Lung (tissue), 12 donors: ENCODE data around the gene CHMP5. TPM values are rescaled to one million over a fixed set of nuclear protein-coding genes. Genes with fewer than 3 reads are reported as not detected.

ENCODE experiments used
- ATAC-seq: fragments of 200-7000 bp; cut with Tn5 transposase; one replicate; pipeline ENCODE4 v1.9.1; 2020; ENCODE audit warnings: moderate number of reproducible peaks; ENCODE audit not compliant: insufficient read depth, low FRiP score
- DNase-seq, 3 donors: peaks; one replicate each; pipeline ENCODE4 v3.0.0-alpha.2; 2013 to 2017
- H3K27ac ChIP-seq, 2 donors: one replicate each; pipeline ENCODE4 v1.5.1; 2013; ENCODE audit warnings: mild to moderate bottlenecking in 2 of 2, moderate library complexity in 2 of 2, control low read depth in 1 of 2, inconsistent platforms in 1 of 2, low read depth in 1 of 2, low read length in 1 of 2
- H3K27me3 ChIP-seq, 3 donors: one replicate each; pipeline ENCODE4 v1.5.1; 2013; ENCODE audit warnings: low read length in 2 of 3; ENCODE audit not compliant: control insufficient read depth in 3 of 3, insufficient read depth in 3 of 3
- H3K36me3 ChIP-seq, 4 donors: one replicate each; pipeline ENCODE4 v1.5.1; 2013; ENCODE audit warnings: low read length in 4 of 4, mild to moderate bottlenecking in 1 of 4, moderate library complexity in 1 of 4; ENCODE audit not compliant: control insufficient read depth in 4 of 4, insufficient read depth in 4 of 4
- H3K4me1 ChIP-seq, 5 donors: one replicate each; pipeline ENCODE4 v1.5.1; 2013; ENCODE audit warnings: low read length in 5 of 5, mild to moderate bottlenecking in 2 of 5, moderate library complexity in 1 of 5; ENCODE audit not compliant: control insufficient read depth in 5 of 5, insufficient read depth in 5 of 5
- H3K4me3 ChIP-seq: one replicate; pipeline ENCODE4 v1.5.1; 2013; ENCODE audit warnings: mild to moderate bottlenecking, control low read depth, moderate library complexity
- H3K9ac ChIP-seq, 2 donors: one replicate each; pipeline ENCODE4 v1.5.1; 2013; ENCODE audit warnings: low read length in 2 of 2, control low read depth in 1 of 2; ENCODE audit not compliant: insufficient read depth in 1 of 2
- H3K9me3 ChIP-seq, 4 donors: one replicate each; pipeline ENCODE4 v1.5.1; 2013; ENCODE audit warnings: low read length in 3 of 4, mild to moderate bottlenecking in 1 of 4, moderate library complexity in 1 of 4; ENCODE audit not compliant: control insufficient read depth in 4 of 4, insufficient read depth in 3 of 4
- CTCF ChIP-seq: IDR thresholded peaks from 2 replicates; pipeline ENCODE4 v1.5.1; 2012; ENCODE audit warnings: mild to moderate bottlenecking; ENCODE audit errors: control extremely low read depth, extremely low read depth
- WGBS, 2 donors: extraction: QIAGEN DNeasy Blood & Tissue Kit; methylation state at CpG; one replicate each; pipeline ENCODE4 v1.1.7; 2013; 5-methylcytosine and 5-hydroxymethylcytosine counted together
- polyA plus RNA-seq, 2 donors: library from polyadenylated mRNA; stranded (reverse); fragments of 200-250 nt; gene quantifications; one replicate each; pipeline ENCODE4 v1.2.1, GENCODE V29; 2013
- total RNA-seq, 2 donors: library from RNA; depleted of rRNA in 1 of 2; stranded (reverse); fragments of >200 nt in 1 of 2; gene quantifications; one replicate each; pipeline ENCODE4 v1.2.1, GENCODE V29; 2014 to 2021
- donor health status: control.
- donor health status: control.
- donor health status: Bipolar disorder and iron deficiency.
- donor health status: healthy.
- donor health status: DM: yes; HTN: yes; CAD: no.

Gene CHMP5
- total and polyA plus RNA-seq, 4 donors = 52.3 to 87.5 (median 62.2) TPM

- ATAC-seq = no peak
- TF ChIP-seq CTCF = no peak
- Histone ChIP-seq H3K27ac (no peak overlapping the region), H3K36me3 (no peaks in the 10 kb centered on the region), H3K9ac (no peak overlapping the region), H3K4me1 (peaks cover 0 to 9% (median 0%) of the 10 kb centered on the region in 5 donors), H3K4me3 (no peak overlapping the region), H3K27me3 (peaks cover 0 to 21% (median 0%) of the 10 kb centered on the region in 3 donors), H3K9me3 (no peaks in the 10 kb centered on the region)
- WGBS, 2 donors = 93 to 95% methylated on average over 6 of the region's 6 CpGs
- DNase-seq = no peak
These were observed 32.0 kb upstream of the CHMP5 start for GRCh38 chr9:33232815-33233214.

- Histone ChIP-seq H3K4me3 (no peak overlapping the region), H3K9ac (no peak overlapping the region), H3K27ac (peak overlapping the region in 1 of 2 donors; percentile 51), H3K27me3 (peaks cover 0 to 21% (median 0%) of the 10 kb centered on the region in 3 donors), H3K36me3 (no peaks in the 10 kb centered on the region), H3K9me3 (no peaks in the 10 kb centered on the region), H3K4me1 (peaks cover 0 to 9% (median 0%) of the 10 kb centered on the region in 5 donors)
- WGBS, 2 donors = 27 to 29% methylated on average over 1 of the region's 1 CpG
- ATAC-seq = peak; percentile 39
- peak; percentile 22 to 54 (median 30) for DNase-seq
- TF ChIP-seq CTCF = no peak
These were observed 31.1 kb upstream of the CHMP5 start for GRCh38 chr9:33233626-33234342.

- H3K4me1 ChIP-seq = peaks cover 0 to 9% (median 3%) of the 10 kb centered on the region in 5 donors
- no peaks in the 10 kb centered on the region for H3K9me3 ChIP-seq
- no peaks in the 10 kb centered on the region for H3K36me3 ChIP-seq
- DNase-seq (no peak), ATAC-seq (no peak)
- WGBS, 2 donors = 79 to 80% methylated on average over 9 of the region's 9 CpGs
- H3K27me3 ChIP-seq = peaks cover 0 to 21% (median 0%) of the 10 kb centered on the region in 3 donors
- H3K4me3 ChIP-seq = no peak overlapping the region
- no peak for TF ChIP-seq CTCF
- H3K27ac ChIP-seq = peak overlapping the region in 1 of 2 donors; percentile 2
- no peak overlapping the region for H3K9ac ChIP-seq
These were observed 30.1 kb upstream of the CHMP5 start for GRCh38 chr9:33234511-33235467.
